ENCODE measurements around the gene FAF2.
"Not testable (repeated sequence)": the region's sequence is repeated elsewhere in the genome, so short reads cannot be mapped to it uniquely, and the experiment has no call there.

Gene FAF2

DNA sequence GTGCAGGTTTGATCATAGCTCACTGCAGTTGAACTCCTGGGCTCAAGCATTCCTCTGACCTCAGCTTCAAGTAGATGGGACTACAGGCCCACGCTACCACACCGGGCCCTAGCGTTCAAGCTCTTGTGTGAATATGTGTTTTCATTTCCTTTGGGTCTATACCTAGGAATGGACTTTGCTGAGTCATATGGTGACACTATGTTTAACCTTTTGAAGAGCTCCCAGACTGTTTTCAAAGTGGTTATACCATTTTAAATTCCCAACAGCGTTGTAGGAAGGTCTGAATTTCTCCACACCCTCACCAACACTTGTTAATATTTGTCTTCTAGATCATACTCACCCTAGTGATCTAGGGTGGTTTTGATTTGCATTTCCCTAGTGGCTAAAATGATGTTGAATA lies 33.5 kb downstream of the FAF2 start:
- WGBS: 40% methylated on average over 1 of the region's 4 CpGs
- H3K9ac ChIP-seq (ENCODE audit: low read length): no peak overlapping the region

GRCh38 chr5:176485176-176485575 lies 37.0 kb downstream of the FAF2 start:
- Histone ChIP-seq H3K9ac (ENCODE audit: low read length) (no peak overlapping the region), H3K79me1 (replicated peaks; ENCODE audit: low read length, poor library complexity, severe bottlenecking) (peaks cover 32% of the 10 kb centered on the region), H3K4me1 (ENCODE audit: control insufficient read depth, insufficient read depth, low read depth, low read length) (no peaks in the 10 kb centered on the region), H3K4ac (ENCODE audit: low read depth in 1 of 2, low read length in 2 of 2) (no peak overlapping the region), H4K91ac (ENCODE audit: low read length) (no peak overlapping the region), H3K9me3 (ENCODE audit: control insufficient read depth, low read length) (no peaks in the 10 kb centered on the region), H3K36me3 (ENCODE audit: control insufficient read depth in 1 of 2, insufficient read depth in 2 of 2, low read depth in 1 of 2, low read length in 2 of 2) (peaks cover 38 to 81% of the 10 kb centered on the region in 2 experiments), H2AK5ac (ENCODE audit: low read length, severe bottlenecking) (no peak overlapping the region), H2BK120ac (ENCODE audit: low read depth, low read length) (no peak overlapping the region), H2BK15ac (ENCODE audit: low read depth, poor library complexity, severe bottlenecking) (no peak overlapping the region), H3K27ac (ENCODE audit: low read length, poor library complexity, severe bottlenecking) (no peak overlapping the region), H2BK12ac (ENCODE audit: low read length in 2 of 2) (no peak overlapping the region), H3K27me3 (ENCODE audit: control insufficient read depth in 1 of 2, insufficient read depth in 1 of 2, low read length in 2 of 2) (no peaks in the 10 kb centered on the region), H3K4me2 (ENCODE audit: low read length, poor library complexity, severe bottlenecking) (no peak overlapping the region), H2BK5ac (ENCODE audit: low read depth, low read length, poor library complexity, severe bottlenecking) (no peak overlapping the region), H3K18ac (ENCODE audit: low read depth in 1 of 2, low read length in 2 of 2) (no peak overlapping the region), H3K23ac (ENCODE audit: low read length in 2 of 2) (no peak overlapping the region), H2AFZ (ENCODE audit: low read depth, low read length) (no peak overlapping the region), H3K4me3 (ENCODE audit: insufficient read depth in 1 of 2, low read depth in 1 of 2, low read length in 2 of 2) (no peak overlapping the region), H3K14ac (ENCODE audit: low read length in 2 of 2) (no peak overlapping the region), H4K8ac (ENCODE audit: low read length) (no peak overlapping the region)
- DNase-seq: no peak
- 94% methylated on average over 2 of the region's 2 CpGs for WGBS

More for the DNA sequence above, 33.5 kb downstream of the FAF2 start:
- Histone ChIP-seq H3K79me1 (replicated peaks; ENCODE audit: low read length, poor library complexity, severe bottlenecking) (peaks cover 34% of the 10 kb centered on the region), H3K9me3 (ENCODE audit: control insufficient read depth, low read length) (no peaks in the 10 kb centered on the region), H2AK5ac (ENCODE audit: low read length, severe bottlenecking) (no peak overlapping the region), H3K18ac (ENCODE audit: low read depth in 1 of 2, low read length in 2 of 2) (no peak overlapping the region), H2BK15ac (ENCODE audit: low read depth, poor library complexity, severe bottlenecking) (no peak overlapping the region), H3K14ac (ENCODE audit: low read length in 2 of 2) (peak overlapping the region in 1 of 2 experiments; percentile 71), H3K4me2 (ENCODE audit: low read length, poor library complexity, severe bottlenecking) (no peak overlapping the region), H2BK5ac (ENCODE audit: low read depth, low read length, poor library complexity, severe bottlenecking) (no peak overlapping the region), H2AFZ (ENCODE audit: low read depth, low read length) (no peak overlapping the region), H4K91ac (ENCODE audit: low read length) (no peak overlapping the region), H3K27me3 (ENCODE audit: control insufficient read depth in 1 of 2, insufficient read depth in 1 of 2, low read length in 2 of 2) (no peaks in the 10 kb centered on the region), H2BK12ac (ENCODE audit: low read length in 2 of 2) (no peak overlapping the region), H2BK120ac (ENCODE audit: low read depth, low read length) (no peak overlapping the region), H3K4ac (ENCODE audit: low read depth in 1 of 2, low read length in 2 of 2) (no peak overlapping the region), H3K27ac (ENCODE audit: low read length, poor library complexity, severe bottlenecking) (no peak overlapping the region), H3K36me3 (ENCODE audit: control insufficient read depth in 1 of 2, insufficient read depth in 2 of 2, low read depth in 1 of 2, low read length in 2 of 2) (peaks cover 30 to 73% of the 10 kb centered on the region in 2 experiments), H3K23ac (ENCODE audit: low read length in 2 of 2) (no peak overlapping the region), H3K4me1 (ENCODE audit: control insufficient read depth, insufficient read depth, low read depth, low read length) (no peaks in the 10 kb centered on the region), H4K8ac (ENCODE audit: low read length) (no peak overlapping the region), H3K4me3 (ENCODE audit: insufficient read depth in 1 of 2, low read depth in 1 of 2, low read length in 2 of 2) (no peak overlapping the region)
- DNase-seq: peak; percentile 42

- no peak overlapping the region for H4K8ac ChIP-seq (ENCODE audit: low read length)
- WGBS: 97% methylated on average over 5 of the region's 7 CpGs
- H3K79me1 ChIP-seq (replicated peaks; ENCODE audit: low read length, poor library complexity, severe bottlenecking): peaks cover 31% of the 10 kb centered on the region
- no peak overlapping the region for H3K4ac ChIP-seq (ENCODE audit: low read depth in 1 of 2, low read length in 2 of 2)
- no peak overlapping the region for H2BK12ac ChIP-seq (ENCODE audit: low read length in 2 of 2)
- no peak overlapping the region for H2BK15ac ChIP-seq (ENCODE audit: low read depth, poor library complexity, severe bottlenecking)
- H3K27ac ChIP-seq (ENCODE audit: low read length, poor library complexity, severe bottlenecking): no peak overlapping the region
- peaks cover 34 to 89% of the 10 kb centered on the region in 2 experiments for H3K36me3 ChIP-seq (ENCODE audit: control insufficient read depth in 1 of 2, insufficient read depth in 2 of 2, low read depth in 1 of 2, low read length in 2 of 2)
- no peaks in the 10 kb centered on the region for H3K4me1 ChIP-seq (ENCODE audit: control insufficient read depth, insufficient read depth, low read depth, low read length)
- H2AFZ ChIP-seq (ENCODE audit: low read depth, low read length): no peak overlapping the region
- H2BK120ac ChIP-seq (ENCODE audit: low read depth, low read length): no peak overlapping the region
- no peak for DNase-seq
- no peaks in the 10 kb centered on the region for H3K9me3 ChIP-seq (ENCODE audit: control insufficient read depth, low read length)
- H3K23ac ChIP-seq (ENCODE audit: low read length in 2 of 2): no peak overlapping the region
- H3K4me3 ChIP-seq (ENCODE audit: insufficient read depth in 1 of 2, low read depth in 1 of 2, low read length in 2 of 2): no peak overlapping the region
- H3K14ac ChIP-seq (ENCODE audit: low read length in 2 of 2): no peak overlapping the region
- H2BK5ac ChIP-seq (ENCODE audit: low read depth, low read length, poor library complexity, severe bottlenecking): peak overlapping the region; percentile 12
- no peak overlapping the region for H3K4me2 ChIP-seq (ENCODE audit: low read length, poor library complexity, severe bottlenecking)
- no peak overlapping the region for H2AK5ac ChIP-seq (ENCODE audit: low read length, severe bottlenecking)
- H4K91ac ChIP-seq (ENCODE audit: low read length): no peak overlapping the region
- H3K9ac ChIP-seq (ENCODE audit: low read length): no peak overlapping the region
- no peaks in the 10 kb centered on the region for H3K27me3 ChIP-seq (ENCODE audit: control insufficient read depth in 1 of 2, insufficient read depth in 1 of 2, low read length in 2 of 2)
- no peak overlapping the region for H3K18ac ChIP-seq (ENCODE audit: low read depth in 1 of 2, low read length in 2 of 2)
These were observed 38.1 kb downstream of the FAF2 start for GRCh38 chr5:176486189-176486757.

DNA sequence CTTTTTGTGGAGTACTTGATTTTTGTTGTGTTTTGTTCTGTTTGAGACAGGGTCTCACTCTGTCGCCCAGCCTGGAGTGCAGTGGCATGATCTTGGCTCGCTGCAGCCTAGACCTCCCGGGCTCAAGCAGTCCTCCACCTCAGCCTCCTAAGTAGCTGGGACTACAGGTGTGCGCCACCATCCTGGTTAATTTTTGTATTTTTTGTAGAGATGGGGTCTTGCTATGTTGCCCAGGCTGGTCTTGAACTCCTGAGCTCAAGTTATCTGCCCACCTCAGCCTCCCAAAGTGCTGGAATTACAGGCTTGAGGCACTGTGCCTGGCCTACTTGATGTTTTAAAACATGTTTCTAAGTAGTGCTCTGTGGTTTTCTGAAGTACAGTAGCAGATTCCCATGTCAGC lies 39.0 kb downstream of the FAF2 start:
- not testable (repeated sequence) for H2AFZ ChIP-seq (ENCODE audit: low read depth, low read length); H2BK120ac ChIP-seq (ENCODE audit: low read depth, low read length); H2BK12ac ChIP-seq (ENCODE audit: low read length in 2 of 2); H2BK15ac ChIP-seq (ENCODE audit: low read depth, poor library complexity, severe bottlenecking); H3K23ac ChIP-seq (ENCODE audit: low read length in 2 of 2); H3K4me2 ChIP-seq (ENCODE audit: low read length, poor library complexity, severe bottlenecking); H2AK5ac ChIP-seq (ENCODE audit: low read length, severe bottlenecking); H4K8ac ChIP-seq (ENCODE audit: low read length); H4K91ac ChIP-seq (ENCODE audit: low read length); H3K4ac ChIP-seq (ENCODE audit: low read depth in 1 of 2, low read length in 2 of 2); H3K14ac ChIP-seq (ENCODE audit: low read length in 2 of 2); DNase-seq; H2BK5ac ChIP-seq (ENCODE audit: low read depth, low read length, poor library complexity, severe bottlenecking); H3K18ac ChIP-seq (ENCODE audit: low read depth in 1 of 2, low read length in 2 of 2); H3K4me3 ChIP-seq (ENCODE audit: insufficient read depth in 1 of 2, low read depth in 1 of 2, low read length in 2 of 2); H3K27me3 ChIP-seq (ENCODE audit: control insufficient read depth in 1 of 2, insufficient read depth in 1 of 2, low read length in 2 of 2); H3K9me3 ChIP-seq (ENCODE audit: control insufficient read depth, low read length); H3K27ac ChIP-seq (ENCODE audit: low read length, poor library complexity, severe bottlenecking); H3K4me1 ChIP-seq (ENCODE audit: control insufficient read depth, insufficient read depth, low read depth, low read length); H3K9ac ChIP-seq (ENCODE audit: low read length)
- peaks cover 32% of the 10 kb centered on the region for H3K79me1 ChIP-seq (replicated peaks; ENCODE audit: low read length, poor library complexity, severe bottlenecking)
- 100% methylated on average over 3 of the region's 4 CpGs for WGBS
- H3K36me3 ChIP-seq (ENCODE audit: control insufficient read depth in 1 of 2, insufficient read depth in 2 of 2, low read depth in 1 of 2, low read length in 2 of 2): peaks cover 33 to 90% of the 10 kb centered on the region in 2 experiments
